SU-DHL-6 (cell line): Measurements from ENCODE around the gene SERTAD3.

ENCODE experiments used
- H2AFZ ChIP-seq: fragments of 200-600 bp; sonication (generic); 2 replicates; pipeline ENCODE4 v1.6.1; 2014; ENCODE audit warnings: low read depth, mild to moderate bottlenecking, moderate library complexity, mixed read lengths, antibody characterized with exemption, low read length; ENCODE audit not compliant: severe bottlenecking
- H3F3A ChIP-seq: fragments of 200-600 bp; shearing (Covaris generic); 2 replicates; pipeline ENCODE4 v1.6.0; 2016; ENCODE audit warnings: antibody characterized with exemption, mild to moderate bottlenecking; ENCODE audit not compliant: insufficient read depth
- H3K27ac ChIP-seq: fragments of 200-600 bp; sonication (generic); 2 replicates; pipeline ENCODE4 v1.5.1; 2016; ENCODE audit warnings: low read depth, mild to moderate bottlenecking, low read length, moderate library complexity, mixed read lengths
- H3K27me3 ChIP-seq: fragments of 200-600 bp; sonication (generic), shearing (Covaris generic); 2 replicates; pipeline ENCODE4 v1.6.0; 2014; ENCODE audit warnings: mild to moderate bottlenecking, low read length
- H3K36me3 ChIP-seq: fragments of 200-600 bp; sonication (generic); 2 replicates; pipeline ENCODE4 v1.6.1; 2014; ENCODE audit warnings: mild to moderate bottlenecking, low read length, mixed read lengths
- H3K4me2 ChIP-seq: fragments of 300-600, 200-600 bp; shearing (Covaris generic), sonication (generic); 2 replicates; pipeline ENCODE4 v1.6.0; 2014; ENCODE audit warnings: low read length, low read depth, mild to moderate bottlenecking; ENCODE audit not compliant: poor library complexity, severe bottlenecking
- H3K4me3 ChIP-seq: fragments of 200-600 bp; sonication (generic); 2 replicates; pipeline ENCODE4 v1.5.1; 2014; ENCODE audit warnings: antibody characterized with exemption, low read length, mild to moderate bottlenecking, mixed read lengths; ENCODE audit not compliant: insufficient read depth, poor library complexity, severe bottlenecking
- H3K79me2 ChIP-seq: fragments of 200-600 bp; sonication (generic); 2 replicates; pipeline ENCODE4 v1.6.1; 2014; ENCODE audit warnings: mild to moderate bottlenecking, low read length, moderate library complexity; ENCODE audit not compliant: insufficient read depth
- H3K9ac ChIP-seq: fragments of 200-600 bp; sonication (generic); 2 replicates; pipeline ENCODE4 v1.7.0; 2014; ENCODE audit warnings: mild to moderate bottlenecking, low read length
- H3K9me2 ChIP-seq: fragments of 200-600 bp; sonication (generic); replicated peaks from 2 replicates; pipeline ENCODE4 v1.6.1; 2014; ENCODE audit warnings: low read length; ENCODE audit not compliant: insufficient read depth
- H3K9me3 ChIP-seq: fragments of 200-600 bp; sonication (generic); 2 replicates; pipeline ENCODE4 v1.6.1; 2014; ENCODE audit warnings: low read length, mixed read lengths; ENCODE audit not compliant: insufficient read depth
- H4K20me1 ChIP-seq: fragments of 200-600 bp; sonication (generic); 2 replicates; pipeline ENCODE4 v1.6.1; 2014; ENCODE audit warnings: low read depth, mild to moderate bottlenecking, antibody characterized with exemption, low read length, moderate library complexity, mixed read lengths
- EZH2phosphoT487 ChIP-seq: fragments of 200-600 bp; sonication (generic), shearing (Covaris generic); conservative IDR thresholded peaks from 2 replicates; pipeline ENCODE4 v1.6.1; 2018; ENCODE audit warnings: mild to moderate bottlenecking, antibody characterized with exemption, low read length, moderate library complexity, mixed read lengths
- TF ChIP-seq, protein P1 (sequence below): fragments of 200-600 bp; sonication (generic); IDR thresholded peaks from one replicate; pipeline ENCODE4 v1.5.1; 2017; ENCODE audit warnings: antibody characterized with exemption, mild to moderate bottlenecking, low read length, moderate library complexity; ENCODE audit not compliant: insufficient read depth, poor library complexity, severe bottlenecking

SERTAD3 gene

DNA sequence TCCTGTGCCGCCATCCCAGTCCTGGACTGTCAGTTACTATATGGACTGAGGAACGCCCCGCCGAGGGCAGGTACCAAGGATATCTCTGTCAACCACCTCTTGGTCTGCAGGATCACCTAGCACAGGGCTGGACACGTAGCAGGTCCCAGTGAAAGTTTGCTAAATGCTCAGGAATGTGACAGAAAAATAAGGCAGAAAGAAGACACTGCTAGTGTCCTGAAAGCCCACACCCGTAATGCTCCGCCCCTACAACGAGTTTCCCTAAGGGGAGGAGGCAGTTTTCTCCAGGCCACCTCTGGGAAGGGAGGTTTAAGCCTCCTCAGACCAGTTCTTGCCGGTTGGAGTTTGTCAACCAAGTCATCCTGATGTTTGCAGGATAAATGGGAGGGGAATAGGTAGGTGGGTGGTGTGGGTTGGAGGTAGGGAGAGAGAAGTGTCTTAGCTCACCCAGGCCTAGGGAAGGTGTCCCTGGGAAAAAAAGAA lies 1.7 kb upstream of the SERTAD3 start:
- H3K4me3 ChIP-seq, result no peak overlapping the region
- no peaks in the 10 kb centered on the region for H3K9me2 ChIP-seq
- H3K9ac ChIP-seq, result no peak overlapping the region
- no peak overlapping the region for H3K27ac ChIP-seq
- peaks cover 5% of the 10 kb centered on the region for H3F3A ChIP-seq
- TF ChIP-seq, protein P1, sequence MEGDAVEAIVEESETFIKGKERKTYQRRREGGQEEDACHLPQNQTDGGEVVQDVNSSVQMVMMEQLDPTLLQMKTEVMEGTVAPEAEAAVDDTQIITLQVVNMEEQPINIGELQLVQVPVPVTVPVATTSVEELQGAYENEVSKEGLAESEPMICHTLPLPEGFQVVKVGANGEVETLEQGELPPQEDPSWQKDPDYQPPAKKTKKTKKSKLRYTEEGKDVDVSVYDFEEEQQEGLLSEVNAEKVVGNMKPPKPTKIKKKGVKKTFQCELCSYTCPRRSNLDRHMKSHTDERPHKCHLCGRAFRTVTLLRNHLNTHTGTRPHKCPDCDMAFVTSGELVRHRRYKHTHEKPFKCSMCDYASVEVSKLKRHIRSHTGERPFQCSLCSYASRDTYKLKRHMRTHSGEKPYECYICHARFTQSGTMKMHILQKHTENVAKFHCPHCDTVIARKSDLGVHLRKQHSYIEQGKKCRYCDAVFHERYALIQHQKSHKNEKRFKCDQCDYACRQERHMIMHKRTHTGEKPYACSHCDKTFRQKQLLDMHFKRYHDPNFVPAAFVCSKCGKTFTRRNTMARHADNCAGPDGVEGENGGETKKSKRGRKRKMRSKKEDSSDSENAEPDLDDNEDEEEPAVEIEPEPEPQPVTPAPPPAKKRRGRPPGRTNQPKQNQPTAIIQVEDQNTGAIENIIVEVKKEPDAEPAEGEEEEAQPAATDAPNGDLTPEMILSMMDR, result no peak
- TF ChIP-seq EZH2phosphoT487, result no peak
- peaks cover 10% of the 10 kb centered on the region for H3K79me2 ChIP-seq
- no peak overlapping the region for H2AFZ ChIP-seq
- no peaks in the 10 kb centered on the region for H3K36me3 ChIP-seq
- no peaks in the 10 kb centered on the region for H3K27me3 ChIP-seq
- no peaks in the 10 kb centered on the region for H4K20me1 ChIP-seq
- H3K4me2 ChIP-seq, result no peak overlapping the region
- no peaks in the 10 kb centered on the region for H3K9me3 ChIP-seq

DNA sequence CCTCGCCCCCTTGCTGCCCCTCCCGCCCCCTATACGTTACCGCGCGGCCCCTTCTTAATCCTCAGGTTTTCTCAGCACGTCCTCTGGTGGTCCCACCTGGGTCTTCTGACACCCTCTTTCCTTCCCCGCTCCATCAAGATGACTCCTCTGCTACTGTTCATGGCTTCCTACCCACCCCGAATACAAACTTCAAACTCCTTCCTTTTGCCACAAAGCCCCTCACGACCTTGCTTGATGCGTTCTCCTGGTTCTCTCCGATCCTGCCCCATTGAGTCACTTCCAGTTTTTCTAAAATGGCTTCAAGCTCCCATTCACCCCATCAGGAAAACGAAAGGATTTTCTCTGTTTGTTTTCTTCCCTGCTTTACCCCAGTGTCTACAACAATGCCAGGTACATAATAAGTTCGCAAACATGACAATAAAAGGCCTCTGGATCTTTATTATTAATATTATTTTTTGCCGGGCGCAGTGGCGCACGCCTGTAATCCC lies 734 bp upstream of the SERTAD3 start:
- H3K79me2 ChIP-seq, result peaks cover 10% of the 10 kb centered on the region
- peak overlapping the region; percentile 88 for H3K4me2 ChIP-seq
- H3K9ac ChIP-seq, result peak overlapping the region; percentile 81
- H3K9me2 ChIP-seq, result no peaks in the 10 kb centered on the region
- TF ChIP-seq, protein P1, result peak; percentile 17
- TF ChIP-seq EZH2phosphoT487, result no peak
- H3F3A ChIP-seq, result peaks cover 5% of the 10 kb centered on the region
- H2AFZ ChIP-seq, result peak overlapping the region; percentile 98
- H3K9me3 ChIP-seq, result no peaks in the 10 kb centered on the region
- peak overlapping the region; percentile 85 for H3K4me3 ChIP-seq
- no peaks in the 10 kb centered on the region for H3K27me3 ChIP-seq
- no peak overlapping the region for H3K27ac ChIP-seq
- no peaks in the 10 kb centered on the region for H4K20me1 ChIP-seq
- H3K36me3 ChIP-seq, result no peaks in the 10 kb centered on the region

- Histone ChIP-seq H3F3A (peaks cover 5% of the 10 kb centered on the region), H3K36me3 (no peaks in the 10 kb centered on the region), H3K79me2 (peaks cover 10% of the 10 kb centered on the region), H3K9me2 (no peaks in the 10 kb centered on the region), H3K4me3 (peak overlapping the region; percentile 85), H3K4me2 (peak overlapping the region; percentile 83), H3K9me3 (no peaks in the 10 kb centered on the region), H2AFZ (peak overlapping the region; percentile 20), H3K9ac (peak overlapping the region; percentile 81), H3K27ac (peak overlapping the region; percentile 82), H4K20me1 (no peaks in the 10 kb centered on the region), H3K27me3 (no peaks in the 10 kb centered on the region)
- TF ChIP-seq, protein P1, result no peak
- TF ChIP-seq EZH2phosphoT487, result no peak
These were observed 770 bp downstream of the SERTAD3 start for GRCh38 chr19:40443131-40443999.
